Measurements from ENCODE around the gene RTL1.

Gene RTL1

DNA sequence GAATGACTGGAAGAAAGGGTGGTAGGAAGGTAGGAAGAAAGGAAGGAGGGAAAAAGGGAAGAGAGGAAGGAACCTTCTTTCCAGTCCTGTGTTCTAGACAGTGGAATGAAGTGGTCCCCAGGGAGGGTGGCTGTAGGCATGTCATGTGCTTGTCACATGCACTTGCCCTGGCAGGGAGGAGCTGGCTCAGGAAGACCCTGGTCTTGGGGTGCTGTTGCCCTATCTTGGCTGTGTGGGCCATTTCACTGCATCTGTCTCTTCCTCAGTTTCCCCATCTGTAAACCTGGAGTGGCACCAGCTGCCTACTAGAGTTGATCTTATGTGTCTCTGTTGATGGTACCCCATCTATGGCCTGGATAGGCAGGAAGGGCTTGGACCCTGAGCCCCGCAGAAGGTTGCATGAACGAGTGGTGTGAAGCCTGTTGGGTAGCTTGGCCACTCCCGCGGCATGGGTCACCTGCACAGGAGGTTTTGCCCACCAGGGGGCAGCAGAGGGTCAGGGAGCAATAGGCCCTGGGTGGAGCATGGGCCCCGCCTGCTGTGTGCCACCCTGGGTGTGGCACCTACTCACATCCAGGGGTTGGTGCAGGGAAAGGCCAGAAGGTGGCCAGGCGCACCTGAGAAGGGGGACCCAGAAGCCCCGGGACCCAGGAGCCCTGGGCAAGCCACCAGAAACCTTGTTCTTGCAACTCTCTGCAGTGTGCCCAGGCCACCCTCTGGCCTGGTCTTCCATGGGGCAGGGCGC, 52.5 kb downstream of the RTL1 start:
- DNase-seq = no peak

DNA sequence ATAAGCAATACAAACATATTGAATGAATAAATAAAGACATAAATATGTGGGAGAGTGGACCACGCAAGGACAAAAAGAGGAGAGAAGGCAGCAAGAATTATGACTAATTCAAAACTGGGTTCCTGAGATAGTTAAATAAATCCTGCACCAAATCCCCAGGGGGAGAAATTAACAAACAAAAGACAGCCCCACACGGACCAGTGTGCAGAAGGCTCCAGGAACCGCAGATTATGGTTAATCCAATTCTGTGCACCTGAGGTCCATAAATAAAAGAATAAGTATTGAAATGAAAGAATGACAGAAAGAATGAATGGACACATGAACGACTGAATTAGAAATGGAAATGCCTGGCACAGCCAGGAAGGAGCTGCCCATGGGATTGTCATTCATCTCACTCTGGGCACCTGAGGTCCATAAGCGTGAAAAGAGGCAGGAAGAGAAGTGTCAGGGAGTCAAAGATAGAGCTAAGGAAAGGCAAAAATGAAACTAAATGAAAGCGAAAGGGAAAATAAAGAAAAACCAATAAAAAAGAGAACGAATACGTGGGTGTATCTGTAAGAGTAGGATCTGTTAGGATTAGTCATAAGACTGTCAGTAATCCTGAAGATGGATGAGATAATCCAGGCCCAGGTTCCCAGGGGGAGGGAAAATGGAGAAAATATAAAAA, 54.3 kb downstream of the RTL1 start:
- DNase-seq = no peak

DNA sequence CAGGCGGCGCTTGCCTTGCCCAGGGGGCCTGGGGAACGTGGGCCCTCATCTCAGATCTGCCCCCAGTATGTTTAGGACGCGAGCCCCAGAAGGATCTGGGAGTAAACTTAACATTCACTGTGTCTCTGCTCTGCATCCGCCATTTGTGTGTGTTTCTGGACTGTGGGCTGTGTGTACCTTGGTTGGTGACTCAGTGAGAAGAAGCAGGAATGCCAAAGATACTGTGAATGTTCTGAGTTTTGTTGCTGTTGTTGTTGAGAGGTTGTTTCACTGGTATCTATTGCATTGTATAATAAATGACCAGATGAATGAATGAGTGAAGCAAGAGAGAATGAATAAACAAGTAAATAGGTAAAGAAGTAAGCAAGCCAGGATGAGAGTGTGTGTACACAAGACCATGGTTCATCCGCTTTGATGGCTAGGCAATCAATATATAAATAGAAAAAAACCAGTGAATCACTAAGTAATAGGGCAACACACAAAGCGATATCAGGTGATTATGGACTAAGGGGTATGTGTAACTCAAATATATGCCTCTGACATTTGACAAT, 57.1 kb downstream of the RTL1 start:
- DNase-seq = no peak

DNA sequence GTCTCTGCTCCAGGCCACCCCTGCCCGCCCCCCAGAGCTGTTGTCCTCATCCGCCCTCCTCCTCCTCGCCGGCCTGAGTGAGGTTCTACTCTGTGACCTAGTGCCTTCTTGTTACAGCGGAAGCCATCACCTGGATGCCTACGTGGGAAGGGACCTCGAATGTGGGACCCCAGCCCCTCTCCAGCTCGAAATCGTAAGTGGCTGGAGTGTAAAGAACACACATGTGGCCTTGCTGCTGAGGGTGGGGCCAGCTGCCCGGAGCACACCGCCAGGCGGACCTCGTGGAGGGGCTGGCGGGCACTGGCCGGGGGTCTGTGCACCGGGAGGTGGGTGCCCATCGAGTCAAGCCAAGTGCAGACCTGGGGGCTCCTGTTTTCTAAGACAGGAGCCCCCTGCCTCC, 58.2 kb downstream of the RTL1 start:
- DNase-seq = no peak

DNA sequence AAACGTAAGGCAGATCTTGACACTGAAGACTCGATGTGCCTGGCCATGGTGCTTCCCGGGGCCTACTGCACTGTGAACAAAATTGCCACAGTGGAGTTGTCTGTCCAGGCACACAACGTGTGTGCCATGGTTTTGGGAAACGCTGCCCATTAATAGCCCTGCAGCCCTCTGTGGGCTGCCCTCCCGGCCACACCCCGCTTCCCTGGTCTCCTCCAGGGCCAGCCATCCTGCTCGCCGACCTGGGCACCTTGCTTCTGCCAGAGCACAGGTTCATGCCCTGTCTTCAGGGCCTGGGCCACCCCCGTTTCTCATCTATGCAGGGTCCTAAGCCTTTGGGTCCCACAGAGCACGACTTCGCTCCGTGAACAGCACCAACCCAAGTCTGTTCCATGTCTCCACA, 58.7 kb downstream of the RTL1 start:
- DNase-seq = no peak

DNA sequence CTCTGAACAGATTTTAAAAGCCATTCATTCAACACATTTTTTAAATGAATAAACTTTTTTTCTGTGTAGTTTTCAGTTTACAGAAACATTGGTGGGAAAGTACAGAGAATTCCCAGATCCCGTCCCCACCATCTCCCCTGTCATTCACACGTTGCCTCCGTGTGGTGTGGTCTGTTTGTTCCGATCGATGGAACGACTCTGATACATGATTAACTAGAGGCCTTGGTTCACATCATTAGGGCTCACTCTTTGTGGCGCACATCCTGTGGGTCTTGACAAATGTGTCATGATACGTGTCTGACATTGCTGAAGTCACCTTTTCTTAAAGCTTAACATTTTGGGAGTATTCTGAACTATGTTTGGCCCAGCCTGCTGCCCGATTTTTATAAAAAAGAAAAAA, 59.1 kb downstream of the RTL1 start:
- no peak for DNase-seq

DNA sequence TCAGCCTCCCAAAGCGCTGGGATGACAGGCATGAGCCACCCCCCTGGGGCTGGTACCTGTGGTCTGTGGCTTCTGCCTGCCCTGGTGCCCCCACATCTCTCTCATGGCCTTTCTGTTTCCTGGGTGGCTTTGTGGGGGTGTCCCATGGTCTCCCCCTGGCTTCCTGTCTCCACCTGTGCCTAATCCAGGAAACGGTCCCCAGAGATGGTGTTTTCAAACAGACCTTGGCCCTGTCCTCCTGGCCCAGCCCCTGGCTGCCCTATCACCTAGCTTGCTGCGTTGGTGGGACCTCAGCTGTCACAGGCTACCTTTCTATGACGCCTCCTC, 59.5 kb downstream of the RTL1 start:
- DNase-seq = no peak

DNA sequence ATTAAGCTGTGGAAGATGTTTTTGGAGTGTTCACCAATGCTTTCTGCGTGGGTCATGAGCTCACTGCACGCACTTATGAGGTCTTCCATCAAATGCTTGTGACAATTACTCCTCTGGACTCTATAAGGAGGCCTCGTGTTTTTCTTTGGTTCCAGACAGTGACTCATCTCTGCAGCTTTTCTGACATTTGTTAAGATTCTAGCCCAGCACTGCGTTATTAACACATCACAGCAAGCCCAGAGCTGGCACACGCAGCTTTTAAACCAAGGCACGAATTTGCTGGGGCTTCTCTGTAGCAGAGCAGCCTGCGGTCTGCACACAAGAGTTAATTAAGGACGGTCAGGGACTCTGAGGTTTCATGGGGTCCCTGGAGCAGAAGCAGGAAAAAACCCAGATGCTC, 60.7 kb downstream of the RTL1 start:
- no peak for DNase-seq

DNA sequence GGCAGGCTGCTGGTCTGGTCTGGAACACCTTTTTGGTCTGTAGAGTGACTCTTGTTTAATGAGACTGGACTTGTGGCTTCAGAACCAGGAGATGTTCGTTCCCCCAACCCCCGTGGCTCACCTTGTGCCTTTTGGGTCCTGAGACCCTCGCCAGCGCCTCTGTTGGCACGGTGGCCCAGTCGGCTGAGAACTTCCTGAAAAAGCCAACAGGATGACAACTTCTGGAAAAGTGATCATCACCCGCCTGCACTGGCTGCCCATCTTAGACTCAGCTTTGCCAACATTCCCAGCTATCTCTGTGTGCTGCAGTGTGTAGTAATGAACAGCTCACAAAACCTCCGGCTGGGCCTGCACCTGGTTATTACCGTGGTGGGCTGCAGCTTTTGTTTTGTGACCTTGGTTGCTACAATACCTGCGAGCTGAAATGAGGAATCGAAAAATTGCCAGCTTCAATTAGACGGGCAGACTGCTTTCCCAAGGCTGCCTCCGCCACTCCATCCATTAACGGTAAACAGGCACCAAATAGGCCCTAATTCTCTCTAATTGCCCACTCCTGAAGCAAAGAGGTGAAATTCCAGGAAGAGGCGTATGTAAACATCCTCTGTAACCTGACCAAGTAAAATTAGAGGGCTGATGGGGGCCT, 61.6 kb downstream of the RTL1 start:
- no peak for DNase-seq

DNA sequence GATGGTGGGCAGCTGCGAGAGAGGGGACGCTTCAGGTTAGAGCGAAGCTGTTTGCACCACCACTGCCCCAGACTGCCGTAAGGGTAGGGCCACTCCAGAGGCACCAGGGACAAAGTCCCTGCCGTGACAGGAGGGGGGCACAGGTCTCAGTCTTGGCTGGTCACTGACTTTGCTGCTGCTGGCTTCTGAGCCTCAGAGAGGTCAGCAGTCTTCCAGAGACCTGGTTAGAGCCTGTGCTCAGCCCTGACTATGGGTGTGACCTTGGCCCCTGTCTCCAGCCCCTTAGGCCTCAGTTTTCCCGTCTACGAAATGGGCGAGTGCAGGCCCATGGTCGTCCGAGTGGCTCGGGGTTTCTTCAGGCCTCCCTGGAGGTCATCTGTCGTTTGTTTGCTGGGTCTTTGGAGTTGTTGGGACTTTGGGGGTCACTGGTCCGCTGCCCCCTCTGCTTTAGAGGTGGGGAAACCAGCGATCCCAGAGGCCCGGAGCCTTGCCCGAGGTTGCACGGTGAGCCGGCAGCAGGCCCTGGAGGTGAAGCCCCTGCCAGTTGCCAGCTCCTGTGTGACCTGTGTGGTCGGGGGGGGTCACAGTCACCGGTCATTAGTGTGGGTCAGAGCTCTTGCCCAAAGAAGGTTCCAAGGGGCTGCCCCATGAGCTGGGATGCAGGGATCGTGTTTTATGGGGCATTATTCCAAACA, 62.3 kb downstream of the RTL1 start:
- DNase-seq = no peak

DNA sequence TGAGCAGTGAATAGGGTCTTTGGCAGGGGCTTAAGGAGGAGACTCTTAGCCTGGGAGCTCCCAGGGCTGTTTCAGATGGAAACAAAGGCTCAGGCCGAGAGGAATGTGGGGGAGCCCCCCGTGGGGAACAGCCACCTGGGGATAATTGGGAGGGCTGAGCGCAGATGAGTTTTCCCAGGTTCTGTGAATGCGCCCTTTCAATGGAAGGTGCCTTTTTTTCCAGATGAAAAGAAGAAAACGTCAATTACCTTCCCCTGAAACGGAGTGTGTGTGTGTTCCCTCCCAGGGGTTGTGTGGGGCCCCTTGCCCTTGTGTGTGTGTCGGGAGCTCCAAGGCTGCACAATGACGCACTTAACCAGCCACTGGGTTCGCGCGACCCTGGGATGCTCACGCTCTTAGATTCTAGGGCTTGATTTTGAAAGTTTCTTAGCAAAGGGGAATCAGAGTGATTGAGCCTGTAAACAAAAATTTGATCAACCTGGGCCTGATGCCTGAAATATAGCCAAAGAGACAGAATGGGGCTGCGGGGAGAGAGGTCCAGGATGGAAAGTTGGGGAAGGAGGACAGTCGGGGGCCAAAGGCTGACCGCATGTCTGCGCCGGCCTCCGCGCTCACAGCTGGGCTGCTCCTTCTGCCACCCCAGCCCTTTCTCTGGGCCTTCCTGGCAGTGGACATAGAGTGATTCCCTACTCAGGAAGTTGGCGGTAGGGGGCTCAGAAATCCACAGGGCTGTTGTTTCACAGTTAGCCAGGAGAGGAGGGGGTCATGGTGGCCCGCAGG, 63.0 kb downstream of the RTL1 start:
- no peak for DNase-seq

DNA sequence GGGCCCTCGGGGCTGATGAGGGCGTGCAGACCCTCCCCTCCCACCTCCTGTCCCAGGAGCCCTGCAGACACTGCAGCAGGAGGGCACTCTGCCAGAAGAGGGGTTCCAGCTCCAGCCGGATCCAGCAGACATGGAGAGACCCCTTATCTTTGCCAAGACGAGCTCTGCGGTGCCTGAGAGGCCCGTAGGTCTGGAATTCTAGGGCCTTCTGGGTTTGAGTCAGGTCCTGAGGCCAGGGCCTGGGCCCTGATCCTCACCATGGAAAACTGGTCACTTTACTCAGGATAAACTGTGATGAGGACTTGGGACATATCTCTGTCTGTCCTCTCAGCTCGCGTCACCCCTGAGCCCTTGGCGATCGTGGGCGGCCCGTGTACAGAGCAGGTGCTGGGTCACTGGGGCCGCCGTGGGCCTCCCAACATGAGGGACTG, 63.8 kb downstream of the RTL1 start:
- no peak for DNase-seq

DNA sequence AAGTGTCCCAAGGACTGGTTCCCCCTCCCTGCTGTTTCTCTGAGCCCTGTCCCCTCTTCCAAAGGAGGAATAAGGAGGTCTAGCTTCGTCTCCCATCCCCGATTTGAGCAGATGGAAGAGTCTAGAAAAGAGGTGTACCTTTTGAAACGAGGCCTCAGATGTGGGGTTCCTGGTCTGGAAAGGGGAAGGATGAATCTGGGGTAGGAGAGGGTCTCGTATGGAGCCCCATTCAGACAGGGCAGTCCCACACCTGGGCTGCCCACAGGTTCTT, 64.3 kb downstream of the RTL1 start:
- no peak for DNase-seq

DNA sequence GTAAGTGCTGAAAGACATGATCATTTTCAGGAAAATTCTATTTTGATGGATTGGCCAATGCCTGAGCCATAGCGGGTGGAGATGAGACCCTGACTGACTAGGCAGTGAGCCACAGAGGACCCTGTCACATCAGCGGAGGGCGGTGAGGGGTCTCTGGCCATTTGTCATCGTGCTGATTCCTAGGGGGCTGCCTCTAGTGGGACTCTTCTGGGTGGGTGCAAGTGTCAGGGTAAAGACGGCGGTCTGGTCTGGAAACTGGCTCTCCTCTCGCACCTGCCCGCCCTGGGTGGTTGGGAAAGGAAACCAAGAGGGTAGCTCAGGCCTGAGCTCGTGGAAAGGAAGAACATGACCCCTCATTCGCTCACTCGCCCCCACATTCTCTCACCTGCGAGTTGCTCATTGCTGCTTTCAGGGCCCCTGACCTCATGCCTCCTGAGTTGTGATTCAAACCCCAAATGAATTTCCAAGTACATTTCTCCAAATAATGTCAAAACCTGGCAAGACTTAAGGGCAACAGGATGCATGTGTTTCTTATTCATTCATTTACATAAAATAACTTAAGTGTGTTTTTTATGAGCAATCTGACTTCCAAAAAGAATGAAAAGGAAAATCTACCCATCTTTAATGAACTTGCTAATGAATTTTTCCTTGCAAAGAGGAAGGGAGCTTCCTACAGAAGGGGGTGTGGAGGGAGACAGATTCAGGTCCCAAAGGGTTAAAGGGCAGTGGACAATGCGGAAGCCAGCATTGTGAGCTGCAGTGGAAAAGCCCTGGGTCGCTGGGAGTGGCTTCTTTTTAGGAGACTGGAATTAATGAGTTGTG, 64.8 kb downstream of the RTL1 start:
- no peak for DNase-seq

DNA sequence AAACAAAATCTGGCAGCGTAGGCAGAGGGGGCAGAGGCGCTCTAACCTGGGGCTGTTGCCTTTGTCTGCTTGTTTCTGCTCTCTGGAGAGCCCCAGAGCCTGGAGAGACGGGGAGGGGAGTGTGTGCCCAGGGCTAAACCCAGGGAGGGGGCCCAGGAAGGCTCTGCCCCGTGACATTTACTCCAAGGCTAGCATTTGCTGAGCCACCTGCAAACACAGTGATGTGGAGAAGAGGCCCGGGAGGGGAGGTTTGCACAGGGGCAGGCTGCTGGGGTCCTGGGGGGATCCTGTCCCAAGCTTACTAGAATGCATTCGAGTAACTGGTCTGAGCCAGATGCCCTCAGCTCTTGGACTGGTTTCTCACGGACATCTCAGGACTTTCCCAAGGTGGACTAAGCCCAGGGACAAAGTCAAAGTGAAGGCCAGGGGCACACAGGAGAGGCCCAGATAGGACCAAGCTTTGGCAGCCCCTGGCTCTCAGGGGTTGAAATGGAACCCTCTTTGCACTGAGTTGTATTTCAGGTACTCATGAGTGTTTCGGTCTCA, 65.6 kb downstream of the RTL1 start:
- DNase-seq = no peak

DNA sequence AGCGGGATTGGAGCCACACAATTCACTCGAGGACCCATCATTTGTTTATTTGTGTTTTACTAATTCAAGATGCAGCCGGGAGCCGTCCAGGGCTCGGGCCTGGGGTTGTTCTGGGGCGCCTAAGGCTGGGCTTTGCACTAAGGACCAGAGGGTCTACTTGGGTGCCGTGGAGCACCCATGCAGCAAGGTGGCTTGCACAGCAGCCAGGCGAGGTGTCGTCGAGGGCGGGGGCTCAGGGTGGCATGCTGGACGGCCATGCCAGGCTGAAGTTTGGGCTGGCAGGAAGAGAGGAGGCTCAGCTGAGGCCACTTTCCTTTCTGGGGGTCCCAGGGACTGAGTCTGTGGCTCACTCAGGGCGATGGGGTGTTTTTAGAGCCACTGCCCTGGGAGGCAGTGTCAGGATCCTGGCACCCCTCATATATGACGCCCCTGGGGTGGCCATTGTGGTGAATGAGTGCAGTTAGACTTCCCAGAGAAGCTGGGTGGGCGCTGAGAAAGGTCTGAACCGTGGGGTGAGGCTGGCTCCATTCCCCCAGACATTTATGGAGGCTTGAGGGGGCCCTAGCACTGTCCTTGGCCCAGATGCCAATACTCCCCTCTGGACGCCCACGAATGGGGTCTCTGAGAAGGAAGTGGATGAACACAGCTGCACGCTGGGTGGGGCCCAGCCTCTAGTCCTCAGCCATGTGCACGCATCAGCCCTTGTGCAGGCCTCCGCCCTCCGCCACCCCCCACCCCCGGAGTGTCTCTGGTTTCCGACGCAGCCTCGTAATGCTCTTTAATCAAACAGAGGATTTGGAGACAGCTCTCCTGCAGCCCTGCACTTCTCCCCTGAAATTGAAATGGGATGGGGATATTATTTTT, 66.3 kb downstream of the RTL1 start:
- DNase-seq = no peak

DNA sequence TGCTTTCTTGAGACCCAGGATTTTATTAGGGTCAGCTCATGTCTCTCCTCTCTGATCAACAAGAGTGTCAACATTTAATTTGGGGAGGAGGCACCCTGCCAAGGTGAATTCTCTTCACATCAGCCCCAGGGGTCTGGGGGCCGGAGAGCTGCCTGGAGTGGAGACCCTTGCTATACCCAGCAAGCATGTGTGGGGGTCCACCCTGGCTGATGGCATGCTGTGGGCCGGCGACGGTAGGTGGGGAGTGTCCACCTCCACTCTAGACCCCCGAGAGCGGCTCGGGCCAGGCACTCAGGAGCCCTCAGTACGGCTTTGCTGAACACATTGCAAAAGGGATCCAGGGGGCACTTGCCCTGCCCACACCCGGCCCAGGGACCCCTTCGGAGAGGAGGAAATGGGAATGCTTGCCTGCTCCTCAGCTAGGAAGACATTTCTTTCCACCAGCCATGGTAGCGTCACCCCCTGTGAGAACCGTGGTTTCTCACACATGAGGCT, 67.2 kb downstream of the RTL1 start:
- no peak for DNase-seq

DNA sequence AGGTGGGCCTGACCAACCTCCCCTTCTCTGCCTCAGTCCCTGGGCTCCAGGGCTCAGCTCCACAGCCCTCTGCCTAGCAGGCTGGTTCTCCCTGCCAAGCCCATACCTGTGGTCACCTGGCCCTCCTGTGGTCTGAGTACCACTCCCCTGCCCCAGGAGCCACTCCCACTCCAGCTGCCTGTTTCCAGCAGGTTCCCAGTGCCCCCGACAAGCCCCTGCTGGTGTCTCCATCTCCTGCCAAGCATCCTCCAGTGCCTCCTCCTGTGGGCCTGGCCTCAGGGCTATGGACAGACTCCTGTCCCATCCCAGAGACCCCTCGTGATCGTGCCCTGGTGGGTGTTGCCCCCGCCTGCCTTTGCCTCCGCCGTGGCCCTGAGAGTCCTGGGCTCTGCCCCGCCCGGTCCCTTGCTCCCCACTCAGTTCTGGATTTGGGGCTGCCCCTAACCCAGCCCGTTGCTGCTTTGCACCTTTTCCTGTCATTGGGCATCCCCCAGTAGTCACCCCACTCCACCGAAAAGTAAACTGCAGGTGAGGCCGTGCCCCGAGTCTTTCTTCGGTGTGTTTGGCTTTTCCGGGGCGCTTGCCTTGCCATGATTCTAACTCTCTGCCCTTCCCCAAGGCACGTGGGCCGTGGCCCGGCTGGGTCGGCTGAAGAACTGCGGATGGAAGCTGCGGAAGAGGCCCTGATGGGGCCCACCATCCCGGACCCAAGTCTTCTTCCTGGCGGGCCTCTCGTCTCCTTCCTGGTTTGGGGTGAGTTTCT, 67.8 kb downstream of the RTL1 start:
- DNase-seq = no peak

Measured in right kidney (tissue), 1 donor.